HG03457 (cell line): Measurements from ENCODE around the gene TTYH1.
"Not testable (repeated sequence)": the region's sequence is repeated elsewhere in the genome, so short reads cannot be mapped to it uniquely, and the experiment has no call there.

ENCODE experiments used
- ATAC-seq: cut with Tn5 transposase; IDR thresholded peaks from one replicate; pipeline ENCODE4 v1.9.1; 2021; ENCODE audit warnings: moderate number of reproducible peaks; ENCODE audit not compliant: unreplicated experiment

The TTYH1 gene

GRCh38 chr19:54436628-54437252 is 21.5 kb downstream of the TTYH1 start:
- no peak for ATAC-seq

GRCh38 chr19:54439174-54439851 is 24.0 kb downstream of the TTYH1 start:
- no peak for ATAC-seq

- ATAC-seq = no peak
Measured at GRCh38 chr19:54440641-54441040, 25.4 kb downstream of the TTYH1 start.

GRCh38 chr19:54444737-54445136 is 29.5 kb downstream of the TTYH1 start:
- no peak for ATAC-seq

- not testable (repeated sequence) for ATAC-seq
Measured at GRCh38 chr19:54446349-54446748, 31.1 kb downstream of the TTYH1 start.

- ATAC-seq = no peak
Measured at GRCh38 chr19:54448040-54448773, 32.9 kb downstream of the TTYH1 start.

- ATAC-seq = peak; percentile 65
Measured at GRCh38 chr19:54448774-54449700, 33.8 kb downstream of the TTYH1 start, which contains the start of gene LENG8. Gene LENG8 (plus strand): TSS chr19:54449199. CDS start chr19:54451345, 2,146 bp downstream.

GRCh38 chr19:54449701-54450069 is 34.4 kb downstream of the TTYH1 start:
- no peak for ATAC-seq

GRCh38 chr19:54451331-54451871 is 36.1 kb downstream of the TTYH1 start:
- no peak for ATAC-seq

- ATAC-seq = no peak
Measured at GRCh38 chr19:54451997-54452396, 36.7 kb downstream of the TTYH1 start.

GRCh38 chr19:54452626-54453025 is 37.4 kb downstream of the TTYH1 start:
- no peak for ATAC-seq

- no peak for ATAC-seq
Measured at GRCh38 chr19:54453921-54454780, 38.9 kb downstream of the TTYH1 start.

GRCh38 chr19:54454781-54455675 is 39.8 kb downstream of the TTYH1 start:
- ATAC-seq = no peak

GRCh38 chr19:54455786-54456422 is 40.6 kb downstream of the TTYH1 start:
- no peak for ATAC-seq

GRCh38 chr19:54456423-54457373 is 41.4 kb downstream of the TTYH1 start:
- ATAC-seq = no peak

- ATAC-seq = no peak
Measured at GRCh38 chr19:54457773-54458647, 42.7 kb downstream of the TTYH1 start.
